Measurements from ENCODE around the gene FAM174C. TPM values are rescaled to one million over a fixed set of nuclear protein-coding genes. Genes with fewer than 3 reads are reported as not detected.

Gene FAM174C
- total and polyA plus RNA-seq, 8 donors = 6.2 to 240 (median 78.1) TPM

- WGBS, 5 donors = 0 to 1% (median 1%) methylated on average over 31 to 77 of the region's 90 CpGs
- Histone ChIP-seq H3K27me3 (no peaks in the 10 kb centered on the region), H3K27ac (peak overlapping the region; percentile 80 to 100 (median 100)), H3K4me1 (peaks cover 61 to 74% (median 66%) of the 10 kb centered on the region in 4 donors), H3K4me3 (peak overlapping the region; percentile 68 to 94 (median 84)), H3K36me3 (peaks cover 28 to 40% (median 34%) of the 10 kb centered on the region in 4 donors), H3K9me3 (no peaks in the 10 kb centered on the region)
- intact Hi-C loops (cut with DNase I; ENCODE audit: low total_unique reads) = no loop called here
- peak in 1 of 2 donors; percentile 92 for DNase-seq
- TF ChIP-seq POLR2AphosphoS5 (IDR thresholded peaks at IDR 0.05) (no peak), EP300 (IDR thresholded peaks at IDR 0.05) (no peak), CTCF (IDR thresholded peaks at IDR 0.05) (no peak), POLR2A (IDR thresholded peaks at IDR 0.05) (no peak)
These were observed 24.7 kb upstream of the FAM174C start for GRCh38 chr19:1250437-1251260.

GRCh38 chr19:1251330-1252220 lies 23.8 kb upstream of the FAM174C start:
- WGBS, 5 donors = 1 to 4% (median 3%) methylated on average over 18 to 41 of the region's 41 CpGs
- intact Hi-C loops (cut with DNase I; ENCODE audit: low total_unique reads) = no loop called here
- no peaks in the 10 kb centered on the region for H3K27me3 ChIP-seq
- peaks cover 36 to 49% (median 44%) of the 10 kb centered on the region in 4 donors for H3K36me3 ChIP-seq
- DNase-seq = peak; percentile 72 to 88
- peak overlapping the region; percentile 68 to 94 (median 84) for H3K4me3 ChIP-seq
- H3K27ac ChIP-seq = peak overlapping the region; percentile 80 to 100 (median 100)
- TF ChIP-seq EP300 (IDR thresholded peaks at IDR 0.05) = no peak
- TF ChIP-seq CTCF (IDR thresholded peaks at IDR 0.05) = no peak
- TF ChIP-seq POLR2A (IDR thresholded peaks at IDR 0.05) = no peak
- TF ChIP-seq POLR2AphosphoS5 (IDR thresholded peaks at IDR 0.05) = peak in 2 of 3 donors; percentile 18 to 21
- H3K9me3 ChIP-seq = no peaks in the 10 kb centered on the region
- H3K4me1 ChIP-seq = peaks cover 56 to 71% (median 65%) of the 10 kb centered on the region in 4 donors

GRCh38 chr19:1252221-1252820 lies 23.0 kb upstream of the FAM174C start:
- H3K4me1 ChIP-seq = peaks cover 56 to 71% (median 66%) of the 10 kb centered on the region in 4 donors
- DNase-seq = peak; percentile 92 to 94
- peak overlapping the region; percentile 68 to 94 (median 84) for H3K4me3 ChIP-seq
- H3K27me3 ChIP-seq = no peaks in the 10 kb centered on the region
- H3K36me3 ChIP-seq = peaks cover 43 to 57% (median 51%) of the 10 kb centered on the region in 4 donors
- H3K27ac ChIP-seq = peak overlapping the region; percentile 80 to 100 (median 100)
- H3K9me3 ChIP-seq = no peaks in the 10 kb centered on the region
- TF ChIP-seq POLR2AphosphoS5 (IDR thresholded peaks at IDR 0.05) (peak in 2 of 3 donors; percentile 48 to 78), EP300 (IDR thresholded peaks at IDR 0.05) (peak; percentile 15), CTCF (IDR thresholded peaks at IDR 0.05) (no peak)
- intact Hi-C loops (cut with DNase I; ENCODE audit: low total_unique reads) = no loop called here
- WGBS, 5 donors = 1 to 2% (median 1%) methylated on average over 19 to 30 of the region's 30 CpGs
